SK-N-SH (cell line): ENCODE results near the gene JAZF1. TPM values are rescaled to one million over a fixed set of nuclear protein-coding genes. Genes with fewer than 3 reads are reported as not detected.

Experiments
- CTCF ChIA-PET: fragments of 300-600, 350-600 bp; formaldehyde crosslinking; extraction: SDS; loops from one replicate; lab custom pipeline; 2021; lab: Yijun Ruan, JAX
- POLR2A ChIA-PET: fragments of 350-600 bp; sonication (Branson Sonifier 250); formaldehyde crosslinking; extraction: SDS; loops from one replicate; lab custom pipeline; 2020; ENCODE audit warnings: antibody characterized with exemption, inconsistent platforms; lab: Yijun Ruan, JAX
- DNase-seq: peaks from one replicate; pipeline ENCODE4 v3.0.0; 2012
- H2AFZ ChIP-seq: fragments of 200-600 bp; sonication (generic); 2 replicates; pipeline ENCODE4 v1.8.1; 2016; ENCODE audit warnings: antibody characterized with exemption, mild to moderate bottlenecking, low read depth
- H3F3A ChIP-seq: fragments of 200-600 bp; sonication (generic); replicated peaks from 2 replicates; pipeline ENCODE3; 2016; ENCODE audit warnings: antibody characterized with exemption, mild to moderate bottlenecking; ENCODE audit not compliant: insufficient read depth
- H3K27ac ChIP-seq, 2 experiments: fragments of 200-500 bp in 1 of 2; fragments of 200-600 bp in 1 of 2; sonication (Bioruptor generic) in 1 of 2; sonication (generic), shearing (Covaris generic) in 1 of 2; 2 replicates each; pipeline versions ENCODE4 v1.5.1 to v1.6.1; 2014 to 2016; ENCODE audit warnings: low read depth in 2 of 2, inconsistent platforms in 1 of 2, low read length in 1 of 2, mild to moderate bottlenecking in 1 of 2, mixed read lengths in 1 of 2
- H3K27me3 ChIP-seq: fragments of 200-600 bp; sonication (generic), shearing (Covaris generic); 2 replicates; pipeline ENCODE4 v1.6.1; 2016; ENCODE audit warnings: mixed run types; ENCODE audit not compliant: insufficient read depth
- H3K36me3 ChIP-seq, 2 experiments: fragments of 200-500 bp in 1 of 2; fragments of 200-600 bp in 1 of 2; sonication (Bioruptor generic) in 1 of 2; sonication (generic) in 1 of 2; replicated peaks in 1 of 2; 2 replicates each; pipeline versions ENCODE3 to v1.5.1; 2014 to 2016; ENCODE audit warnings: low read length in 1 of 2, mild to moderate bottlenecking in 1 of 2; ENCODE audit not compliant: insufficient read depth in 2 of 2, control insufficient read depth in 1 of 2
- H3K4me1 ChIP-seq, 2 experiments: fragments of 200-500 bp in 1 of 2; fragments of 200-600 bp in 1 of 2; sonication (Bioruptor generic) in 1 of 2; sonication (generic), shearing (Covaris generic) in 1 of 2; 2 replicates each; pipeline versions ENCODE4 v1.5.1 to v1.6.1; 2014 to 2016; ENCODE audit warnings: low read depth in 1 of 2, low read length in 1 of 2, mixed run types in 1 of 2; ENCODE audit not compliant: insufficient read depth in 2 of 2, control insufficient read depth in 1 of 2
- H3K4me2 ChIP-seq: fragments of 200-600 bp; sonication (generic), shearing (Covaris generic); 2 replicates; pipeline ENCODE4 v1.6.1; 2017; ENCODE audit warnings: mixed run types
- H3K4me3 ChIP-seq, 2 experiments: fragments of 200-500 bp in 1 of 2; fragments of 200-600 bp in 1 of 2; sonication (Bioruptor generic) in 1 of 2; sonication (generic), shearing (Covaris generic) in 1 of 2; 2 replicates each; pipeline versions ENCODE4 v1.5.1 to v1.8.1; 2014 to 2016; ENCODE audit warnings: low read depth in 2 of 2, inconsistent platforms in 1 of 2, low read length in 1 of 2, mild to moderate bottlenecking in 1 of 2, mixed read lengths in 1 of 2, moderate library complexity in 1 of 2
- H3K79me2 ChIP-seq: fragments of 200-600 bp; sonication (generic); 2 replicates; pipeline ENCODE4 v1.8.1; 2017; ENCODE audit warnings: mild to moderate bottlenecking; ENCODE audit not compliant: insufficient read depth
- H3K9ac ChIP-seq: fragments of 200-600 bp; sonication (generic); 2 replicates; pipeline ENCODE4 v1.6.1; 2017; ENCODE audit warnings: mixed run types
- H3K9me2 ChIP-seq: fragments of 200-600 bp; sonication (generic); 2 replicates; pipeline ENCODE4 v1.6.1; 2017; ENCODE audit warnings: mixed run types
- H3K9me3 ChIP-seq: fragments of 200-600 bp; sonication (generic); 2 replicates; pipeline ENCODE4 v1.6.1; 2017; ENCODE audit warnings: mixed run types, mild to moderate bottlenecking, moderate library complexity
- H4K20me1 ChIP-seq: fragments of 200-600 bp; sonication (generic); 2 replicates; pipeline ENCODE4 v1.6.1; 2017; ENCODE audit warnings: mild to moderate bottlenecking, mixed run types; ENCODE audit not compliant: insufficient read depth
- CHD2 ChIP-seq: fragments of 150-350 bp; IDR thresholded peaks from 2 replicates; pipeline ENCODE4 v1.6.1; 2018; ENCODE audit warnings: low read length; ENCODE audit not compliant: partially characterized antibody
- EZH2phosphoT487 ChIP-seq: fragments of 200-600 bp; sonication (generic); IDR thresholded peaks from 2 replicates; pipeline ENCODE4 v1.6.1; 2017; ENCODE audit warnings: low read depth, mixed run types, mild to moderate bottlenecking, antibody characterized with exemption, moderate library complexity, borderline replicate concordance
- FOSL2 ChIP-seq: IDR thresholded peaks from 2 replicates; pipeline ENCODE4 v1.4.0; 2012; ENCODE audit warnings: low read depth, mild to moderate bottlenecking, moderate library complexity, borderline replicate concordance
- JUND ChIP-seq: IDR thresholded peaks from 2 replicates; pipeline ENCODE4 v1.4.0; 2012
- MXI1 ChIP-seq: IDR thresholded peaks from 2 replicates; pipeline ENCODE4 v1.6.1; 2012; ENCODE audit warnings: mild to moderate bottlenecking, low read depth, low read length, improper control_type of control experiment
- NFIC ChIP-seq: IDR thresholded peaks from 2 replicates; pipeline ENCODE4 v1.4.0; 2012; ENCODE audit warnings: borderline replicate concordance
- NRF1 ChIP-seq: IDR thresholded peaks from 2 replicates; pipeline ENCODE4 v1.6.1; 2012; ENCODE audit warnings: low read depth, mild to moderate bottlenecking, low read length
- PBX3 ChIP-seq: IDR thresholded peaks from 2 replicates; pipeline ENCODE4; 2012
- REST ChIP-seq: IDR thresholded peaks from 2 replicates; pipeline ENCODE4 v1.6.1; 2012; ENCODE audit warnings: mild to moderate bottlenecking, low read depth, low read length, moderate library complexity
- TCF12 ChIP-seq: IDR thresholded peaks from 2 replicates; pipeline ENCODE4 v1.4.0; 2012
- YY1 ChIP-seq: IDR thresholded peaks from 2 replicates; pipeline ENCODE4 v1.4.0; 2012; ENCODE audit warnings: low read depth, mild to moderate bottlenecking
- ZBTB33 ChIP-seq: IDR thresholded peaks from 2 replicates; pipeline ENCODE4 v1.4.0; 2012; ENCODE audit warnings: low read depth, borderline replicate concordance
- WGBS: methylation state at CpG from one replicate; pipeline ENCODE4 v1.1.6; 2017; ENCODE audit warnings: low lambda C conversion rate; 5-methylcytosine and 5-hydroxymethylcytosine counted together
- polyA plus RNA-seq, 3 experiments: library from polyadenylated mRNA; depleted of rRNA; stranded (reverse); fragments of >200 nt; gene quantifications; 2 replicates each; pipeline ENCODE4 v1.2.3, GENCODE V29; 2012
- TF ChIP-seq, protein P1 (sequence below): fragments of 150-350 bp; IDR thresholded peaks from 2 replicates; pipeline ENCODE4 v1.6.1; 2017; ENCODE audit warnings: antibody characterized with exemption, low read length, low read depth, borderline replicate concordance
- TF ChIP-seq, protein P2 (sequence below): fragments of 150-350 bp; IDR thresholded peaks from 2 replicates; pipeline ENCODE4 v1.6.1; 2016; ENCODE audit warnings: mild to moderate bottlenecking, low read depth, low read length

JAZF1 gene
- polyA plus RNA-seq, 1 of the 3 experiments (the other 2 are of a cell fraction) = 1.7 TPM

DNA sequence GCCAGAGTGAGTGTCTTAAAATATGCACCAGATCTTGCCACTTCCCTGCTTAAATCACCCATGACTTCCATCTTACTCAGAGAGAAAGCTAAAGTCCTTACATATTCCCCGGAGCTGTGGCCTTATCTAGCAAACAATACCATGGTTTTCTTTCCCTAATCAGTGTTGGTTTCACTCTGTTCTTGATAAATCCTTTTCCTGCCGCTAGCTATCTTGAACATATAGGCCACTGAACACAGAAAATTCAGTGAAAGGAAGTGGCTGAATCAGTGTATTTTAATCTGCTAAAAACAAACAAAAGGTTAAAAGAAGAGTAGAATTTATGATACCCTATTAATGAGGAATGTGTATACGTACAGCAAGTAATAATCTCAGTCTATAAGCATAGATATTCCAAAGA, 42.0 kb upstream of the JAZF1 start:
- H2AFZ ChIP-seq = no peak overlapping the region
- H3K4me3 ChIP-seq = no peak overlapping the region
- 0 out of 2 replicates have a peak, but pooled peaks cover 3% of the 10 kb centered on the region for H3K27me3 ChIP-seq
- 43% methylated on average over 3 of the region's 3 CpGs for WGBS
- POLR2A ChIA-PET = no interaction called here
- no peak overlapping the region for H3K4me2 ChIP-seq
- no peaks in the 10 kb centered on the region for H3K36me3 ChIP-seq
- TF ChIP-seq REST = no peak
- TF ChIP-seq EZH2phosphoT487 = no peak
- no peak overlapping the region for H3K27ac ChIP-seq
- H4K20me1 ChIP-seq = no peaks in the 10 kb centered on the region
- CTCF ChIA-PET = interaction anchor here (0.5 to 1.3 kb wide), 2 partner anchors 17 to 125 kb away, joined by 3 to 6 read pairs; no protein-coding TSS in a partner anchor
- no peak for DNase-seq
- H3K9me3 ChIP-seq = no peaks in the 10 kb centered on the region
- no peak overlapping the region for H3K9ac ChIP-seq
- no peaks in the 10 kb centered on the region for H3F3A ChIP-seq
- peaks cover 0 to 8% of the 10 kb centered on the region in 2 experiments; a peak in 1 of 4 replicates for H3K4me1 ChIP-seq
- H3K9me2 ChIP-seq = no peaks in the 10 kb centered on the region
- no peaks in the 10 kb centered on the region for H3K79me2 ChIP-seq

DNA sequence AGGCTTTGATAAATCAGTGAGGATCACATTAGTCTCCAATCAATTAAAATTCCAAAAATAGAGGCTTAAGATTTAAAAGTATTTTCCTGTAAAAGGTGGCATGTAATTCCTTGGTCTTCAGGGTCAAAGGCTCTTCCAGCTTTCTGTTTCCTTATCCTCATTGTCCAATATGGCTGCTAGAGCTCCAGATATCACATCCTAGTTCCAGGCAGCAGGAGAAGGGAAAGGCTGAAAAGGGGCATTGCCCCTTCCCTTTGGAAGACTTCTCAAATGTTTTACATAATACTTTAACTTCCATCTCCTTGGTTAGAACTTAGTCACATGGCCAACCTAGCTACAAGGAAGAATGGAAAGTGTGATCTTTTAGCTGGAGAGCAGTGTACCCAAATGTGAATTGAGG, 39.2 kb upstream of the JAZF1 start:
- Histone ChIP-seq H3K4me2 (no peak overlapping the region), H3K27ac (no peak overlapping the region), H2AFZ (no peak overlapping the region), H3K36me3 (no peaks in the 10 kb centered on the region), H3K4me1 (peaks cover 0 to 6% of the 10 kb centered on the region in 2 experiments; a peak in 1 of 4 replicates), H3K79me2 (no peaks in the 10 kb centered on the region), H3K27me3 (0 out of 2 replicates have a peak, but pooled peaks cover 3% of the 10 kb centered on the region), H4K20me1 (no peaks in the 10 kb centered on the region), H3K9me2 (no peaks in the 10 kb centered on the region), H3F3A (no peaks in the 10 kb centered on the region), H3K9me3 (no peaks in the 10 kb centered on the region), H3K9ac (no peak overlapping the region), H3K4me3 (no peak overlapping the region)
- no peak for DNase-seq
- ChIA-PET CTCF (interaction anchor here (1.7 kb wide), 1 partner anchor 26 kb away, joined by 3 read pairs; no protein-coding TSS in a partner anchor), POLR2A (no interaction called here)
- TF ChIP-seq, protein P1, sequence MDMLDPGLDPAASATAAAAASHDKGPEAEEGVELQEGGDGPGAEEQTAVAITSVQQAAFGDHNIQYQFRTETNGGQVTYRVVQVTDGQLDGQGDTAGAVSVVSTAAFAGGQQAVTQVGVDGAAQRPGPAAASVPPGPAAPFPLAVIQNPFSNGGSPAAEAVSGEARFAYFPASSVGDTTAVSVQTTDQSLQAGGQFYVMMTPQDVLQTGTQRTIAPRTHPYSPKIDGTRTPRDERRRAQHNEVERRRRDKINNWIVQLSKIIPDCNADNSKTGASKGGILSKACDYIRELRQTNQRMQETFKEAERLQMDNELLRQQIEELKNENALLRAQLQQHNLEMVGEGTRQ = no peak
- TF ChIP-seq NFIC (no peak), REST (no peak), ZBTB33 (no peak), PBX3 (no peak), FOSL2 (no peak), JUND (no peak), MXI1 (no peak), TCF12 (no peak), NRF1 (no peak), CHD2 (no peak), YY1 (no peak)
- TF ChIP-seq, protein P2, sequence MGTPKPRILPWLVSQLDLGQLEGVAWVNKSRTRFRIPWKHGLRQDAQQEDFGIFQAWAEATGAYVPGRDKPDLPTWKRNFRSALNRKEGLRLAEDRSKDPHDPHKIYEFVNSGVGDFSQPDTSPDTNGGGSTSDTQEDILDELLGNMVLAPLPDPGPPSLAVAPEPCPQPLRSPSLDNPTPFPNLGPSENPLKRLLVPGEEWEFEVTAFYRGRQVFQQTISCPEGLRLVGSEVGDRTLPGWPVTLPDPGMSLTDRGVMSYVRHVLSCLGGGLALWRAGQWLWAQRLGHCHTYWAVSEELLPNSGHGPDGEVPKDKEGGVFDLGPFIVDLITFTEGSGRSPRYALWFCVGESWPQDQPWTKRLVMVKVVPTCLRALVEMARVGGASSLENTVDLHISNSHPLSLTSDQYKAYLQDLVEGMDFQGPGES = no peak
